Fibroblast of villous mesenchyme (primary cell): ENCODE results near the gene RBBP5. TPM values are rescaled to one million over a fixed set of nuclear protein-coding genes. Genes with fewer than 3 reads are reported as not detected.

Experiments used
- DNase-seq: peaks from one replicate; pipeline ENCODE4 v3.0.0-alpha.2; 2010; ENCODE audit warnings: low read depth
- H3K4me3 ChIP-seq: 2 replicates; pipeline ENCODE4 v1.5.1; 2011; ENCODE audit warnings: low read depth, mild to moderate bottlenecking, low read length
- total RNA-seq: library from RNA; depleted of rRNA; stranded (reverse); fragments of >200 nt; gene quantifications from 2 replicates; pipeline ENCODE4 v1.2.3, GENCODE V29; 2012
- TF ChIP-seq, protein P1 (sequence below): IDR thresholded peaks from 2 replicates; pipeline ENCODE4 v1.5.1; 2012; ENCODE audit warnings: low read depth, mild to moderate bottlenecking, low read length; ENCODE audit not compliant: insufficient read depth

The RBBP5 gene
- total RNA-seq, 1 donor = 22.5 TPM

DNA sequence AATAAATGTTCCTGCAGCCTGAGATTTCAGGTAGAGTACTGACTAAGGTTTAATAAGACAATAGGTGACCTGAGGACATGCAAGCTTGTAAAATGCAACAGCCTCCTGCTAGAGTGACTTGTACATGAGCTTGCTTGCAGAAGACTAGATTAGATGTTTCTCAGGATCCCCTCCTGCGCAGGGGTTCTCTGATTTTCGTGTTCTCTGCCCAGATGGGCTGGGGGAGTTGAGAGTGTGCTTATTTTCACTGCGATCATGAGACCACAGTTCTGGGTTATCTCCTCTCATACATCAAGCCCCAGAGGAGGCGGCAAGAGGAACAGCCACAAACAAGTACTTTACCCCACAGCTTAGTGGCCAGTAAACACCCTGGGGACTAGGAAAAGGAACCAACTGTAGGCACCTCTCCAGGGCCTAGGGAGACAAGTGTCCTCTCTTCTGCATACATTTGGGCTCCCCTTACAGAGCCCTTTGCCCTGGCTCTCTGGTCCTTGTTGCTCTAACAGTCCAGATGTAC, 45.5 kb downstream of the RBBP5 start:
- H3K4me3 ChIP-seq = no peak overlapping the region
- TF ChIP-seq, protein P1, sequence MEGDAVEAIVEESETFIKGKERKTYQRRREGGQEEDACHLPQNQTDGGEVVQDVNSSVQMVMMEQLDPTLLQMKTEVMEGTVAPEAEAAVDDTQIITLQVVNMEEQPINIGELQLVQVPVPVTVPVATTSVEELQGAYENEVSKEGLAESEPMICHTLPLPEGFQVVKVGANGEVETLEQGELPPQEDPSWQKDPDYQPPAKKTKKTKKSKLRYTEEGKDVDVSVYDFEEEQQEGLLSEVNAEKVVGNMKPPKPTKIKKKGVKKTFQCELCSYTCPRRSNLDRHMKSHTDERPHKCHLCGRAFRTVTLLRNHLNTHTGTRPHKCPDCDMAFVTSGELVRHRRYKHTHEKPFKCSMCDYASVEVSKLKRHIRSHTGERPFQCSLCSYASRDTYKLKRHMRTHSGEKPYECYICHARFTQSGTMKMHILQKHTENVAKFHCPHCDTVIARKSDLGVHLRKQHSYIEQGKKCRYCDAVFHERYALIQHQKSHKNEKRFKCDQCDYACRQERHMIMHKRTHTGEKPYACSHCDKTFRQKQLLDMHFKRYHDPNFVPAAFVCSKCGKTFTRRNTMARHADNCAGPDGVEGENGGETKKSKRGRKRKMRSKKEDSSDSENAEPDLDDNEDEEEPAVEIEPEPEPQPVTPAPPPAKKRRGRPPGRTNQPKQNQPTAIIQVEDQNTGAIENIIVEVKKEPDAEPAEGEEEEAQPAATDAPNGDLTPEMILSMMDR = no peak
- DNase-seq = no peak

DNA sequence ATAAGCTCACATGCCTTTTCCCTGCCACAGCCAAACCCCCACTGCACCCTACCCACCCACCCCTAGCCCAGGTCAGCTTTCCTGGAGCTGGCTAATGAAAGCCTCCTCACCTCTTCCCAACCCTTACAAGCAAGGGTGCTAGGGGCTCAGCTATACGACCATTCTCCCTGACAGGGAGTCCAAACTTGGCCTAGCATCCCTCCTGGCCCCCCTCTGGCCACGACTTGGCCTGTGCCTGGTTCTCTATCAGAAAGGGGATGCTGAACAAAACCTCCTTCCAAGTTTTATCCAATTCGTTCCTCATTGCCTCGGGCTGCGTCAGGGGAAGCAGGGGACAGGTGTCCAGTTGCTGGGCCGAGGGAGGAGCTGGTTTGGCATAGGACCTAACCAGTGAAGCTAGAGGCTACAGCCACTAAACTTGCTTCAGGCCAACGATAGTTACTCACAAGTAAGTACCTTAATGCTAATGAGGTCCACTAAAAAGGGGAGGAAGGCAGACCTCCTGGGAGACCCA, 46.1 kb downstream of the RBBP5 start:
- H3K4me3 ChIP-seq = no peak overlapping the region
- no peak for DNase-seq
- TF ChIP-seq, protein P1 = no peak

DNA sequence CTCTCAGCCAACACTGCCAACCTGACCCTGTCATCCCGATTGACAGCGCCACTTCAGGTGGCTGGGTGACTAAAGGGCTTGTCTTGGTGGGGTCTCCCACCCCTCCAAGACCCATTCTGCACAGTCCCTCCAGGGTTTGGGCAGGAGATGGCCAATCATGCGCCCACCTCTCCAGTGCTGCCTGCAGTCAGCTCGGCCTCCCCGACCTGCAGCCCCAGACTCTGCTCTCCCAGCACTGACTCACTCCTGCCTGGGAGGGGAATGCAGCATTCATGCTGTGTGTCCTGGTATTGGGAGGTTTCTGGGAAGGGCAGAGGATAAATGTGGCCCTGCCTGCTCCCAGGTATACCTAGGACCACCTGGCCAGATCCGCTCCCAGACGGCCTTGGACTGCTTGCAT, 47.3 kb downstream of the RBBP5 start:
- no peak overlapping the region for H3K4me3 ChIP-seq
- DNase-seq = no peak
- TF ChIP-seq, protein P1 = no peak

DNA sequence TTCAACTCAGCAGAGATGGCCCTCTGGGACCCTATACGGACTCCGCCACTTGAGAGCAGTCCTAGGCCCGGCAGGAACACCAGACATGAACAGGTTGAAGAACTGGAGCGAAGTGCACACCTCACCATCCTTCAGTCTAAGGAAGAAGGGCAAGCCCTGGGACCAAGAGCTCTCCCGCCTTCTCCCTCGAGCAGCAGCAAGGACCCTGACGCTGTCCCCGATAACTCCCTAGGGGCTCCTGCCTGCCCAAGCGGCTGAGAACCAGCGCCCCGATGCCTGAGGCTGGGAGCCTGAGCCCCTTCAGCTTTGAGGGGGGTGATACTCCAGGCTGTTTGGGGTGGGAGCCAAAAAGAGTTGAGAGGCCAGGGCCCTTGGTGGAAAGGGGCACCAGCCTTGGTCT, 47.7 kb downstream of the RBBP5 start:
- H3K4me3 ChIP-seq = no peak overlapping the region
- no peak for DNase-seq
- TF ChIP-seq, protein P1 = no peak

DNA sequence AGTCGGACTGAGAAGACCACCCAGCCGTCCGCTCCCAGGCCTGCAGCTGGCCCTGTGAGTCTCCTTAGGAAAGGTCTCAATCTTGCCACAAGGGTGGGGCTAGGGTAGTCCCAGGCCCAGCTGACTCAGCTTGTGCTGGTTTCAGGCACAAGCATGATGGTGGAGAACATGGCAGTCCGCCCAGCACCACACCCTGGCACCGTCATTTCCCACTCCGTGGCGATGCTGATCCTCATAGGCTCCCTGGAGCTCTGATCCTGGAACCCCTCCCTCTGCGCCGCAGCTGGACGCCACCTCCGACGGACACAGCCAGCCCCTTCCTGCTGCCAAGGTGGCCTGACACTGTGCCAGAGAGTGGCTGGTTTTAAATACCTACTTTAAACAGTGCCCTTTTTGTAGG, 48.3 kb downstream of the RBBP5 start:
- DNase-seq = no peak
- TF ChIP-seq, protein P1 = no peak

DNA sequence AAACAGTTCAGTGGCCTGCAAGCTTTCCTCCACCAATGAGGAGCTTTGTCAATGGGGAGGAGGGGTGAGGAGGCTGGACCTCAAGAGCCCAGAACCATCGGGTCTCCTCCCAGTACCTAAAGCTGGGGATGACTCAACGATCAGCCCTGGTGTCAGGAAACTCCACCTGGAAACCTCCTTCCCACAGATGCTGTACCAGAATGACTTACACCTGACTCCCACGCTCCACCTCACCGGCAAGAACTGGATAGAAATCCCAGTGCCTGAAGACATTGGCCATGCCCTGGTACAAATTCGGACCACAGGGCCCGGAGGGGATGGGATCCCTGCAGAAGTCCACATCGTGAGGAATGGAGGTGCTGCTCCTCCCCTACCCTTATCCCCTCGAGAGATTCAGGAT, 48.9 kb downstream of the RBBP5 start:
- TF ChIP-seq, protein P1 = no peak
- DNase-seq = no peak
- H3K4me3 ChIP-seq = no peak overlapping the region

More for the DNA sequence above, 48.3 kb downstream of the RBBP5 start:
- H3K4me3 ChIP-seq = no peak overlapping the region

DNA sequence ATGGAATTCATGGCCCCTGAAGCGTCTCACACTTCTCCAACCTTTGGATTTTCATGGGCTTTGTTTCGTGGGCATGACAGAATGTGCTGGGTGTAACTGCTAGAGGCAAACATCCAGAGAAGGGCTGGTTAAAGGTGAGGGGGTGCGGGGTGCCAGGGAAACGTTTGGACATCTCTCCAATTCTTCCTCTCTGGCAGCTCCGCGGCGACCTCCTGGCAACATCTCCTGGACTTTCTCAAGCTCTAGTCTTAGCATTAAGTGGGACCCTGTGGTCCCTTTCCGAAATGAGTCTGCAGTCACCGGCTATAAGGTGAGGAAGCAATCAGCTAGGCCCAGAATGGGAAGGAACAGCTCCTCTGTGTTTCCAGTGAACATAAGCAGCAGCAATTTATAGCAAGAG, 49.5 kb downstream of the RBBP5 start:
- H3K4me3 ChIP-seq = no peak overlapping the region
- no peak for DNase-seq
- TF ChIP-seq, protein P1 = no peak
